ENCODE measurements around the gene SPOP. TPM values are rescaled to one million over a fixed set of nuclear protein-coding genes. Genes with fewer than 3 reads are reported as not detected.

SPOP gene
- total and polyA plus RNA-seq, 9 donors, result 44.5 to 87.3 (median 75.4) TPM

- Histone ChIP-seq H3K27ac (no peak overlapping the region), H3K27me3 (no peaks in the 10 kb centered on the region), H3K4me3 (no peak overlapping the region), H3K36me3 (no peaks in the 10 kb centered on the region), H3K9me3 (no peaks in the 10 kb centered on the region), H3K4me1 (ENCODE audit: insufficient read depth) (peaks cover 6% of the 10 kb centered on the region)
- WGBS, 3 donors, result 94 to 100% (median 95%) methylated on average over 1 of the region's 1 CpG
- intact Hi-C loops (cut with DNase I), result loop anchor here in 1 of 4 donors (5.0 kb wide), 1 partner anchor 54 kb away; the partner anchor contains the start of gene NXPH3
- DNase-seq, result no peak
- TF ChIP-seq EP300 (IDR thresholded peaks at IDR 0.05), result no peak
- TF ChIP-seq, protein P1, sequence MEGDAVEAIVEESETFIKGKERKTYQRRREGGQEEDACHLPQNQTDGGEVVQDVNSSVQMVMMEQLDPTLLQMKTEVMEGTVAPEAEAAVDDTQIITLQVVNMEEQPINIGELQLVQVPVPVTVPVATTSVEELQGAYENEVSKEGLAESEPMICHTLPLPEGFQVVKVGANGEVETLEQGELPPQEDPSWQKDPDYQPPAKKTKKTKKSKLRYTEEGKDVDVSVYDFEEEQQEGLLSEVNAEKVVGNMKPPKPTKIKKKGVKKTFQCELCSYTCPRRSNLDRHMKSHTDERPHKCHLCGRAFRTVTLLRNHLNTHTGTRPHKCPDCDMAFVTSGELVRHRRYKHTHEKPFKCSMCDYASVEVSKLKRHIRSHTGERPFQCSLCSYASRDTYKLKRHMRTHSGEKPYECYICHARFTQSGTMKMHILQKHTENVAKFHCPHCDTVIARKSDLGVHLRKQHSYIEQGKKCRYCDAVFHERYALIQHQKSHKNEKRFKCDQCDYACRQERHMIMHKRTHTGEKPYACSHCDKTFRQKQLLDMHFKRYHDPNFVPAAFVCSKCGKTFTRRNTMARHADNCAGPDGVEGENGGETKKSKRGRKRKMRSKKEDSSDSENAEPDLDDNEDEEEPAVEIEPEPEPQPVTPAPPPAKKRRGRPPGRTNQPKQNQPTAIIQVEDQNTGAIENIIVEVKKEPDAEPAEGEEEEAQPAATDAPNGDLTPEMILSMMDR (IDR thresholded peaks at IDR 0.05), result no peak
- TF ChIP-seq POLR2A (IDR thresholded peaks at IDR 0.05), result no peak
Measured at GRCh38 chr17:49631496-49631895, 46.4 kb downstream of the SPOP start.

- 40 to 56% (median 52%) methylated on average over 6 of the region's 6 CpGs for WGBS, 3 donors
- Histone ChIP-seq H3K36me3 (no peaks in the 10 kb centered on the region), H3K9me3 (no peaks in the 10 kb centered on the region), H3K4me1 (ENCODE audit: insufficient read depth) (peaks cover 5% of the 10 kb centered on the region), H3K4me3 (no peak overlapping the region), H3K27ac (peak overlapping the region in 1 of 2 donors; percentile 11), H3K27me3 (no peaks in the 10 kb centered on the region)
- no peak for DNase-seq
- intact Hi-C loops (cut with DNase I), result loop anchor here in 1 of 4 donors (5.0 kb wide), 1 partner anchor 53 kb away; the partner anchor contains the start of gene NXPH3
- TF ChIP-seq POLR2A (IDR thresholded peaks at IDR 0.05) (no peak), EP300 (IDR thresholded peaks at IDR 0.05) (no peak)
- TF ChIP-seq, protein P1 (IDR thresholded peaks at IDR 0.05), result no peak
Measured at GRCh38 chr17:49630113-49630900, 47.6 kb downstream of the SPOP start.

DNA sequence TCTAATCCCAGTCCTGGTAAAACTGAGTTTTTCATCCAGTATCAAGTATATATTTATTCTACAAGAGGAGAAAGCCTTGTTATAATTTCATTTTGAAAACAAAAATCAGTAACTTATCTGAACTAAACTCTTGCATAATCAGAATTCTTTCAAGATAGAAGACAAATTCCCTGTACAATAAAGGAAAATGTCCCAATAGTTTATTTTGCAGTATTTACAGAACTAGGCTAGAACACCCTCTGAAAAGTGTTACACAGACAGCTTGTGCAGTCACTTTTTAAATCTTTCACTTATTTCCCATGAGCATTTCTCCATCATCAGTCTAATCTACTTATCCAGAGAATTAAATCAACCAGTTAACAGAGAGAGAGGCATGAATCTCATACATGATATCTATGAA is 48.5 kb downstream of the SPOP start:
- Histone ChIP-seq H3K4me1 (ENCODE audit: insufficient read depth) (peaks cover 6% of the 10 kb centered on the region), H3K27me3 (no peaks in the 10 kb centered on the region), H3K27ac (peak overlapping the region in 1 of 2 donors; percentile 11), H3K36me3 (no peaks in the 10 kb centered on the region), H3K4me3 (no peak overlapping the region), H3K9me3 (no peaks in the 10 kb centered on the region)
- TF ChIP-seq POLR2A (IDR thresholded peaks at IDR 0.05) (no peak), EP300 (IDR thresholded peaks at IDR 0.05) (no peak)
- TF ChIP-seq, protein P1 (IDR thresholded peaks at IDR 0.05), result no peak
- DNase-seq, result no peak
- intact Hi-C loops (cut with DNase I), result no loop called here

- 24 to 33% (median 33%) methylated on average over 3 of the region's 3 CpGs for WGBS, 3 donors
- intact Hi-C loops (cut with DNase I), result no loop called here
- no peak overlapping the region for H3K27ac ChIP-seq
- peaks cover 4% of the 10 kb centered on the region for H3K4me1 ChIP-seq (ENCODE audit: insufficient read depth)
- DNase-seq, result no peak
- H3K27me3 ChIP-seq, result no peaks in the 10 kb centered on the region
- TF ChIP-seq POLR2A (IDR thresholded peaks at IDR 0.05) (no peak), EP300 (IDR thresholded peaks at IDR 0.05) (no peak)
- TF ChIP-seq, protein P1 (IDR thresholded peaks at IDR 0.05), result no peak
- H3K9me3 ChIP-seq, result no peaks in the 10 kb centered on the region
- H3K36me3 ChIP-seq, result no peaks in the 10 kb centered on the region
- no peak overlapping the region for H3K4me3 ChIP-seq
Measured at GRCh38 chr17:49624896-49625295, 53.0 kb downstream of the SPOP start.

Data from ovary (tissue), 9 donors.